GM12873 (cell line): ENCODE data around the gene H3-3A.

Experiments used
- CTCF ChIP-seq: IDR thresholded peaks from 2 replicates; pipeline ENCODE4 v1.5.1; 2012; ENCODE audit warnings: low read depth, mild to moderate bottlenecking, moderate library complexity, low read length, control low read depth; ENCODE audit not compliant: insufficient read depth; ENCODE audit errors: missing control alignments

H3-3A gene

GRCh38 chr1:226062558-226063223, at the start of gene H3-3A:
TSS of gene H3-3A (plus strand) at chr1:226062716. CDS start at chr1:226064352, 1,636 bp downstream.
- no peak for TF ChIP-seq CTCF

GRCh38 chr1:226017070-226017469, 45.4 kb upstream of the H3-3A start:
- TF ChIP-seq CTCF = no peak

- no peak for TF ChIP-seq CTCF
Measured at GRCh38 chr1:226019572-226019971, 42.9 kb upstream of the H3-3A start.

- TF ChIP-seq CTCF = no peak
Measured at GRCh38 chr1:226021401-226021800, 41.1 kb upstream of the H3-3A start.

- no peak for TF ChIP-seq CTCF
Measured at GRCh38 chr1:226021801-226022200, 40.7 kb upstream of the H3-3A start.

- TF ChIP-seq CTCF = no peak
Measured at GRCh38 chr1:226023735-226024134, 38.8 kb upstream of the H3-3A start.

GRCh38 chr1:226026833-226027232, 35.7 kb upstream of the H3-3A start:
- TF ChIP-seq CTCF = no peak
